K562 (cell line): ENCODE measurements around the gene TRIM2.

ENCODE experiments used
- GTF2F1 ChIP-seq: IDR thresholded peaks from 2 replicates; pipeline ENCODE4 v1.6.1; 2011; ENCODE audit warnings: low read depth, low read length, improper control_type of control experiment
- HDAC3 ChIP-seq: fragments of 450-650 bp; IDR thresholded peaks from 2 replicates; pipeline ENCODE4 v1.6.1; 2018; ENCODE audit warnings: borderline replicate concordance, mild to moderate bottlenecking, moderate library complexity; ENCODE audit not compliant: partially characterized antibody
- MTA2 ChIP-seq: fragments of 450-650 bp; IDR thresholded peaks from 2 replicates; pipeline ENCODE4 v1.6.1; 2016; ENCODE audit warnings: low read depth
- POLR2A ChIP-seq: fragments of 450-650 bp; conservative IDR thresholded peaks from 2 replicates; pipeline ENCODE4 v1.6.1; 2016
- POLR2H ChIP-seq: IDR thresholded peaks from 2 replicates; pipeline ENCODE4 v1.6.1; 2016; ENCODE audit warnings: missing genetic modification characterization, low read depth, mild to moderate bottlenecking, control low read depth, missing compliant biosample characterization, moderate library complexity
- TAF1 ChIP-seq: IDR thresholded peaks from 2 replicates; pipeline ENCODE4 v1.6.1; 2011; ENCODE audit warnings: mild to moderate bottlenecking, low read length, moderate library complexity; ENCODE audit not compliant: insufficient read depth, control insufficient read depth, severe bottlenecking; ENCODE audit errors: extremely low read depth
- TBP ChIP-seq: optimal IDR thresholded peaks from 2 replicates; pipeline ENCODE3; 2011; ENCODE audit warnings: low read depth, low read length, improper control_type of control experiment
- TF ChIP-seq, protein P1 (sequence below): fragments of 250-450 bp; sonication (Bioruptor Pico); IDR thresholded peaks from 2 replicates; pipeline ENCODE4 v1.5.0; 2021; ENCODE audit warnings: mild to moderate bottlenecking, borderline replicate concordance
- TF ChIP-seq, protein P2 (sequence below), 3 experiments: IDR thresholded peaks in 2 of 3; conservative IDR thresholded peaks in 1 of 3; 2 replicates each; pipeline ENCODE4 v1.5.1; 2011 to 2012; ENCODE audit warnings: low read length in 3 of 3, mild to moderate bottlenecking in 3 of 3, control low read depth in 2 of 3, improper control_type of control experiment in 1 of 3, inconsistent platforms in 1 of 3, low read depth in 1 of 3, mixed read lengths in 1 of 3, moderate library complexity in 1 of 3; ENCODE audit not compliant: insufficient read depth in 2 of 3

DNA sequence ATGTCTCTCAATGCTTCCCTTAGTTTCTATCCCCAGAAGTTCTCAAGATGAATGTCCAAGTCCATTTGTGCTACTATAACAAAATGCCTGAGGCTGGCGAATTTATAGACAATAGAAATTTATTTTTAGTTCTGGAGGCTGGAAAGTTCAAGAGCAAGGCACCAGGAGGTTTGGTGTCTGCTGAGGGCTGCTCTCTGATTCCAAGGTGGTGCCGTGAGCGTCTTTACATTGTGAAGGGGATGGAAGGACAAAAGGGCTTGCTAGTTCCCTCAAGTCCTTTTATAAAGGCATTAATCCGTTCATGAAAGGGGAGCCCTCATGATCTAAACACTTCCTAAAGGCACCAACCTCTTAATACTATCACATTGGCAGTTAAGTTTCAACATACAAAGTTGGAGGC is 12.3 kb downstream of the TRIM2 start:
- TF ChIP-seq POLR2A (no peak), MTA2 (no peak), POLR2H (tag) (no peak), TAF1 (no peak), GTF2F1 (no peak), TBP (no peak), HDAC3 (no peak)
- TF ChIP-seq, protein P1, sequence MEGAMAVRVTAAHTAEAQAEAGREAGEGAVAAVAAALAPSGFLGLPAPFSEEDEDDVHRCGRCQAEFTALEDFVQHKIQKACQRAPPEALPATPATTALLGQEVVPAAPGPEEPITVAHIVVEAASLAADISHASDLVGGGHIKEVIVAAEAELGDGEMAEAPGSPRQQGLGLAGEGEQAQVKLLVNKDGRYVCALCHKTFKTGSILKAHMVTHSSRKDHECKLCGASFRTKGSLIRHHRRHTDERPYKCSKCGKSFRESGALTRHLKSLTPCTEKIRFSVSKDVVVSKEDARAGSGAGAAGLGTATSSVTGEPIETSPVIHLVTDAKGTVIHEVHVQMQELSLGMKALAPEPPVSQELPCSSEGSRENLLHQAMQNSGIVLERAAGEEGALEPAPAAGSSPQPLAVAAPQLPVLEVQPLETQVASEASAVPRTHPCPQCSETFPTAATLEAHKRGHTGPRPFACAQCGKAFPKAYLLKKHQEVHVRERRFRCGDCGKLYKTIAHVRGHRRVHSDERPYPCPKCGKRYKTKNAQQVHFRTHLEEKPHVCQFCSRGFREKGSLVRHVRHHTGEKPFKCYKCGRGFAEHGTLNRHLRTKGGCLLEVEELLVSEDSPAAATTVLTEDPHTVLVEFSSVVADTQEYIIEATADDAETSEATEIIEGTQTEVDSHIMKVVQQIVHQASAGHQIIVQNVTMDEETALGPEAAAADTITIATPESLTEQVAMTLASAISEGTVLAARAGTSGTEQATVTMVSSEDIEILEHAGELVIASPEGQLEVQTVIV, result no peak
- TF ChIP-seq, protein P2, sequence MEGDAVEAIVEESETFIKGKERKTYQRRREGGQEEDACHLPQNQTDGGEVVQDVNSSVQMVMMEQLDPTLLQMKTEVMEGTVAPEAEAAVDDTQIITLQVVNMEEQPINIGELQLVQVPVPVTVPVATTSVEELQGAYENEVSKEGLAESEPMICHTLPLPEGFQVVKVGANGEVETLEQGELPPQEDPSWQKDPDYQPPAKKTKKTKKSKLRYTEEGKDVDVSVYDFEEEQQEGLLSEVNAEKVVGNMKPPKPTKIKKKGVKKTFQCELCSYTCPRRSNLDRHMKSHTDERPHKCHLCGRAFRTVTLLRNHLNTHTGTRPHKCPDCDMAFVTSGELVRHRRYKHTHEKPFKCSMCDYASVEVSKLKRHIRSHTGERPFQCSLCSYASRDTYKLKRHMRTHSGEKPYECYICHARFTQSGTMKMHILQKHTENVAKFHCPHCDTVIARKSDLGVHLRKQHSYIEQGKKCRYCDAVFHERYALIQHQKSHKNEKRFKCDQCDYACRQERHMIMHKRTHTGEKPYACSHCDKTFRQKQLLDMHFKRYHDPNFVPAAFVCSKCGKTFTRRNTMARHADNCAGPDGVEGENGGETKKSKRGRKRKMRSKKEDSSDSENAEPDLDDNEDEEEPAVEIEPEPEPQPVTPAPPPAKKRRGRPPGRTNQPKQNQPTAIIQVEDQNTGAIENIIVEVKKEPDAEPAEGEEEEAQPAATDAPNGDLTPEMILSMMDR (IDR thresholded peaks at IDR 0.05 in 2 of 3, conservative IDR thresholded peaks at IDR 0.05 in 1 of 3; ENCODE audit: insufficient read depth in 2 of 3, low read depth in 1 of 3, low read length in 3 of 3), result no peak
